Neural progenitor cell (in vitro differentiated cells): ENCODE measurements around the gene BCR.

ENCODE experiments used
- CTCF ChIP-seq: fragments of 200-600 bp; sonication (generic); IDR thresholded peaks from 2 replicates; pipeline ENCODE4 v1.5.1; 2017; ENCODE audit warnings: antibody characterized with exemption, mild to moderate bottlenecking
- EZH2 ChIP-seq: fragments of 200-600 bp; sonication (generic); IDR thresholded peaks from 2 replicates; pipeline ENCODE4 v1.6.1; 2017; ENCODE audit warnings: antibody characterized with exemption, mild to moderate bottlenecking, moderate library complexity
- EZH2phosphoT487 ChIP-seq: fragments of 200-600 bp; sonication (generic); IDR thresholded peaks from 2 replicates; pipeline ENCODE4 v1.6.1; 2017; ENCODE audit warnings: antibody characterized with exemption

- no peak for TF ChIP-seq EZH2
- no peak for TF ChIP-seq CTCF
- no peak for TF ChIP-seq EZH2phosphoT487
These were observed 46.2 kb downstream of the BCR start for GRCh38 chr22:23226497-23226850.
